B cell (primary cell): ENCODE measurements around the gene SFTPA2. TPM values are rescaled to one million over a fixed set of nuclear protein-coding genes. Genes with fewer than 3 reads are reported as not detected.

Experiments
- ATAC-seq: fragments of 200-7000 bp; cut with Tn5 transposase; one replicate; pipeline ENCODE4 v1.10.0; 2021; ENCODE audit warnings: low read depth, mild to moderate bottlenecking, moderate number of reproducible peaks, moderate library complexity
- CTCF ChIA-PET: fragments of 350-600 bp; sonication (Branson Sonifier 250); formaldehyde crosslinking; loops from one replicate; lab custom pipeline; 2021; ENCODE audit warnings: antibody characterized with exemption, inconsistent platforms; lab: Charles Lee
- POLR2A ChIA-PET: fragments of 350-600 bp; sonication (Branson Sonifier 250); formaldehyde crosslinking; loops from one replicate; lab custom pipeline; 2021; ENCODE audit warnings: antibody characterized with exemption; lab: Charles Lee
- DNase-seq: peaks from one replicate; pipeline ENCODE4 v3.0.0; 2013
- H2AFZ ChIP-seq: 2 replicates; pipeline ENCODE4 v1.6.1; 2012; ENCODE audit warnings: mild to moderate bottlenecking, low read depth, low read length; ENCODE audit not compliant: insufficient read depth, poor library complexity, severe bottlenecking
- H3K27ac ChIP-seq, 2 donors: 1 replicate in 1 of 2; 2 replicates in 1 of 2; pipeline ENCODE4 v1.5.1; 2012 to 2013; ENCODE audit warnings: low read length in 2 of 2, mild to moderate bottlenecking in 2 of 2, moderate library complexity in 1 of 2
- H3K27me3 ChIP-seq, 4 experiments: fragments of 200-600 bp in 1 of 4; sonication (generic) in 1 of 4; replicated peaks in 1 of 4; 1 replicate in 2 of 4; 2 replicates in 2 of 4; pipeline versions ENCODE4 v1.6.1 to v1.7.0; 2013 to 2016; ENCODE audit warnings: low read length in 3 of 4, mild to moderate bottlenecking in 2 of 4, mixed read lengths in 1 of 4, moderate library complexity in 1 of 4; ENCODE audit not compliant: insufficient read depth in 4 of 4, control insufficient read depth in 3 of 4; ENCODE audit errors: control extremely low read depth in 1 of 4
- H3K36me3 ChIP-seq, 2 experiments: replicated peaks in 1 of 2; 1 replicate in 1 of 2; 2 replicates in 1 of 2; pipeline versions ENCODE4 v1.6.1 to v1.7.1; 2013; ENCODE audit warnings: low read length in 1 of 2; ENCODE audit not compliant: insufficient read depth in 2 of 2, control insufficient read depth in 1 of 2; ENCODE audit errors: control extremely low read depth in 1 of 2, extremely low read depth in 1 of 2
- H3K4me1 ChIP-seq, 2 donors: fragments of 200-600 bp in 1 of 2; sonication (generic) in 1 of 2; 1 replicate in 1 of 2; 2 replicates in 1 of 2; pipeline versions ENCODE4 v1.5.1 to v1.6.1; 2013 to 2017; ENCODE audit warnings: low read length in 2 of 2; ENCODE audit not compliant: control insufficient read depth in 2 of 2, insufficient read depth in 2 of 2
- H3K4me2 ChIP-seq: replicated peaks from 2 replicates; pipeline ENCODE3; 2012; ENCODE audit warnings: mild to moderate bottlenecking, low read depth, low read length; ENCODE audit not compliant: poor library complexity, severe bottlenecking
- H3K4me3 ChIP-seq, 5 experiments: fragments of 200-600 bp in 1 of 5; sonication (generic) in 1 of 5; 1 replicate in 3 of 5; 2 replicates in 2 of 5; pipeline versions ENCODE4 v1.5.1 to v1.7.0; 2011 to 2016; ENCODE audit warnings: low read length in 4 of 5, mild to moderate bottlenecking in 4 of 5, low read depth in 2 of 5, control low read depth in 1 of 5, moderate library complexity in 1 of 5; ENCODE audit not compliant: insufficient read depth in 1 of 5; ENCODE audit errors: control extremely low read depth in 1 of 5, extremely low read depth in 1 of 5
- H3K79me2 ChIP-seq: fragments of 200-600 bp; sonication (generic); one replicate; pipeline ENCODE4 v1.6.0; 2016; ENCODE audit warnings: low read length; ENCODE audit not compliant: control insufficient read depth, insufficient read depth
- H3K9ac ChIP-seq: fragments of 200-600 bp; sonication (generic); 2 replicates; pipeline ENCODE4 v1.6.1; 2017; ENCODE audit warnings: mild to moderate bottlenecking, low read length, moderate library complexity
- H3K9me3 ChIP-seq, 3 donors: one replicate each; pipeline versions ENCODE4 v1.6.1 to v1.7.1; 2013; ENCODE audit warnings: low read length in 2 of 3; ENCODE audit not compliant: control insufficient read depth in 2 of 3, insufficient read depth in 1 of 3; ENCODE audit errors: control extremely low read depth in 1 of 3
- H4K20me1 ChIP-seq: 2 replicates; pipeline ENCODE4 v1.6.0; 2012; ENCODE audit warnings: mild to moderate bottlenecking, low read length; ENCODE audit not compliant: insufficient read depth, control insufficient read depth, poor library complexity, severe bottlenecking
- H3K27ac Mint-ChIP-seq: one replicate; pipeline ENCODE4 v1.8.0; 2021; ENCODE audit warnings: mixed read lengths
- H3K27me3 Mint-ChIP-seq: one replicate; pipeline ENCODE4 v1.8.0; 2021; ENCODE audit warnings: mixed read lengths
- H3K4me1 Mint-ChIP-seq: one replicate; pipeline ENCODE4 v1.8.0; 2021; ENCODE audit warnings: mixed read lengths
- H3K4me3 Mint-ChIP-seq: one replicate; pipeline ENCODE4 v1.8.0; 2021; ENCODE audit warnings: mixed read lengths
- H3K9me3 Mint-ChIP-seq: one replicate; pipeline ENCODE4 v1.8.0; 2022; ENCODE audit warnings: mixed read lengths; ENCODE audit not compliant: insufficient read depth
- EZH2 ChIP-seq: IDR thresholded peaks from 2 replicates; pipeline ENCODE4 v1.6.1; 2012; ENCODE audit warnings: borderline replicate concordance, low read depth, mild to moderate bottlenecking, moderate library complexity, low read length; ENCODE audit not compliant: insufficient read depth, poor library complexity, severe bottlenecking
- WGBS: methylation state at CpG from one replicate; pipeline ENCODE4 v1.1.5; 2013; ENCODE audit warnings: missing lambda C conversion rate; ENCODE audit not compliant: insufficient coverage; 5-methylcytosine and 5-hydroxymethylcytosine counted together
- intact Hi-C: fragments of 100-400 bp; cut with micrococcal nuclease; formaldehyde crosslinking; loops from one replicate; pipeline ENCODE4 v1.10.0; 2022
- polyA plus RNA-seq: library from polyadenylated mRNA; depleted of rRNA; stranded (reverse); fragments of >200 nt; gene quantifications from 2 replicates; pipeline ENCODE4 v1.2.3, GENCODE V29; 2012
- total RNA-seq, 2 donors: library from RNA; stranded (reverse); fragments of 120-200 nt in 1 of 2; gene quantifications; 1 replicate in 1 of 2; 2 replicates in 1 of 2; pipeline versions ENCODE4 v1.2.3 to v1.2.4, GENCODE V29; 2013 to 2022
- TF ChIP-seq, protein P1 (sequence below): fragments of 200-600 bp; IDR thresholded peaks from one replicate; pipeline ENCODE4 v1.8.0; 2022; ENCODE audit warnings: antibody characterized with exemption, mild to moderate bottlenecking

SFTPA2 gene
- total and polyA plus RNA-seq, 2 donors (not counting 1 experiment from before 2014, with no cell fraction given): not detected

GRCh38 chr10:79582096-79582495 is 21.9 kb upstream of the SFTPA2 start:
- Histone ChIP-seq H3K36me3 (no peaks in the 10 kb centered on the region), H3K79me2 (no peaks in the 10 kb centered on the region), H2AFZ (no peak overlapping the region), H3K4me1 (no peaks in the 10 kb centered on the region), H4K20me1 (no peaks in the 10 kb centered on the region), H3K4me3 (no peak overlapping the region), H3K9me3 (peaks cover 0 to 2% (median 0%) of the 10 kb centered on the region in 3 donors), H3K4me2 (no peak overlapping the region), H3K9ac (no peak overlapping the region), H3K27me3 (no peaks in the 10 kb centered on the region), H3K27ac (no peak overlapping the region)
- TF ChIP-seq, protein P1, sequence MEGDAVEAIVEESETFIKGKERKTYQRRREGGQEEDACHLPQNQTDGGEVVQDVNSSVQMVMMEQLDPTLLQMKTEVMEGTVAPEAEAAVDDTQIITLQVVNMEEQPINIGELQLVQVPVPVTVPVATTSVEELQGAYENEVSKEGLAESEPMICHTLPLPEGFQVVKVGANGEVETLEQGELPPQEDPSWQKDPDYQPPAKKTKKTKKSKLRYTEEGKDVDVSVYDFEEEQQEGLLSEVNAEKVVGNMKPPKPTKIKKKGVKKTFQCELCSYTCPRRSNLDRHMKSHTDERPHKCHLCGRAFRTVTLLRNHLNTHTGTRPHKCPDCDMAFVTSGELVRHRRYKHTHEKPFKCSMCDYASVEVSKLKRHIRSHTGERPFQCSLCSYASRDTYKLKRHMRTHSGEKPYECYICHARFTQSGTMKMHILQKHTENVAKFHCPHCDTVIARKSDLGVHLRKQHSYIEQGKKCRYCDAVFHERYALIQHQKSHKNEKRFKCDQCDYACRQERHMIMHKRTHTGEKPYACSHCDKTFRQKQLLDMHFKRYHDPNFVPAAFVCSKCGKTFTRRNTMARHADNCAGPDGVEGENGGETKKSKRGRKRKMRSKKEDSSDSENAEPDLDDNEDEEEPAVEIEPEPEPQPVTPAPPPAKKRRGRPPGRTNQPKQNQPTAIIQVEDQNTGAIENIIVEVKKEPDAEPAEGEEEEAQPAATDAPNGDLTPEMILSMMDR: no peak
- POLR2A ChIA-PET: no interaction called here
- no peak overlapping the region for H3K4me3 Mint-ChIP-seq
- no peaks in the 10 kb centered on the region for H3K4me1 Mint-ChIP-seq
- DNase-seq: no peak
- H3K27me3 Mint-ChIP-seq: peaks cover 25% of the 10 kb centered on the region
- no peak for ATAC-seq
- no peak overlapping the region for H3K27ac Mint-ChIP-seq
- CTCF ChIA-PET: no interaction called here
- intact Hi-C loops: no loop called here
- WGBS: 95% methylated on average over 5 of the region's 6 CpGs
- H3K9me3 Mint-ChIP-seq: no peaks in the 10 kb centered on the region

DNA sequence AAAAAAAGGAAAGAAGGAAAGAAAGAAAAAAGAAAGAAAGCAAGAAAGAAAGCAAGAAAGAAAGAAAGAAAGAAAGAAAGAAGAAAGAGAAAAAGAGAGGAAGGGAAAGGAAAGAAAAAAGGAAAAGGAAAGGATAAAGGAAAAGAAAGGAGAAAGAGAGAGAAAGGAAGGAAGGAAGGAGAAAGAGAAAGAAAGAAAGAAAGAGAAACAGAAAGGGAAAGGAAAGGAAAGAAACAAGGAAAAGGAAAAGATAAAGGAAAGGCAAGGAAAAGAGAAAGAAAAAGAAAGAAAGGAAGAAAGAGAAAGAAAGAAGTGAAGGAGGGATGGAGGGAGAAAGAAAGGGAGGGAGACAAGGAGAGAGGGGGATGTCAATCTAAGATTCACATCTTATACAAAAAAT is 20.8 kb upstream of the SFTPA2 start:
- no peaks in the 10 kb centered on the region for H3K79me2 ChIP-seq
- no peak for ATAC-seq
- intact Hi-C loops: no loop called here

More for the DNA sequence above, 20.8 kb upstream of the SFTPA2 start:
- no peaks in the 10 kb centered on the region for H3K9me3 Mint-ChIP-seq
- no peak overlapping the region for H3K27ac ChIP-seq
- H3K27ac Mint-ChIP-seq: no peak overlapping the region
- no peak overlapping the region for H3K4me3 ChIP-seq
- H3K4me1 ChIP-seq: no peaks in the 10 kb centered on the region
- no peak for TF ChIP-seq EZH2
- TF ChIP-seq, protein P1: peak; percentile 34
- DNase-seq: no peak
- no peak overlapping the region for H2AFZ ChIP-seq
- no peaks in the 10 kb centered on the region for H4K20me1 ChIP-seq
- H3K36me3 ChIP-seq: no peaks in the 10 kb centered on the region
- ChIA-PET CTCF (no interaction called here), POLR2A (no interaction called here)
- H3K4me3 Mint-ChIP-seq: no peak overlapping the region
- no peaks in the 10 kb centered on the region for H3K4me1 Mint-ChIP-seq
- peaks cover 16% of the 10 kb centered on the region for H3K27me3 Mint-ChIP-seq
- no peaks in the 10 kb centered on the region for H3K27me3 ChIP-seq
- H3K4me2 ChIP-seq: no peak overlapping the region
- H3K9me3 ChIP-seq: peaks cover 0 to 2% (median 0%) of the 10 kb centered on the region in 3 donors
- H3K9ac ChIP-seq: no peak overlapping the region
